GM21786 (cell line): ENCODE data around the gene HMGXB4.

Experiments
- ATAC-seq: cut with Tn5 transposase; IDR thresholded peaks from one replicate; pipeline ENCODE4 v1.9.1; 2021; ENCODE audit not compliant: unreplicated experiment

Gene HMGXB4

DNA sequence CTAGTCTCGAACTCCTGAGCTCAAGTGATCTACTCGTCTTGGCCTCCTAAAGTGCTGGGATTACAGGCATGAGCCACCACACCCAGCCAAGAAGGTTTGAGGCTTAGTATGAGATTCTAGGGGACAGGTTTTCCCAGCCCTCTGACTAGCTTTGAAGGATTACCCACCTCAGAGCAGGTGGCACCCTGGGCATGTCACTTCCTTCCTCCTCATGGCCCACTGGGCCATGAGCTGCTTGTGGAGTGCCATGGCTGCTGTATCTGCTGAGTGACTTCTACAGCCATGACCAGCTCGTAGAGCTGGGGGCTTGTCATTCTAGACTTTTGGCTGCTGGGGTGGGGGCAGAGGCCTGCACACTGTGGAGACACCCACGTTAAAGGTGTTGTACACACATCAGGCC, 67.5 kb downstream of the HMGXB4 start:
- ATAC-seq: no peak

DNA sequence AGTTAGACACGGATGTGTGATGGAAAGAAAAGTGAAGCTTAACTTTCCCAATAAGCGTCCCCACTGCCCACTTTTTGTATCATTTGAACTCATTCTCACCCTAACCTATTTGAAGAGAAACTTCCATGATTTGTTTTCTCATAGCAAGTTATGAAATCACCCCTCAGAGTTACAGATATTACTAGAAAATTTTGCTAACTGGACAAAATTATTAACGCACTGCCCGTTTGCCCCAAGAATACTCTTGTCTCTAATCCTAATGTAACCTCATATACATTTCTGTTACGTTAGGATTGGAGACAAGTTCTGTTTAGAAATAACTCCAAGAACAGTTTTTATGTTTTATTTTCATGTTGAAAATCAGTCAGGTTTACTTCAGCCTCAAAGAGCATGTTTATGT, 67.9 kb downstream of the HMGXB4 start:
- ATAC-seq: no peak

DNA sequence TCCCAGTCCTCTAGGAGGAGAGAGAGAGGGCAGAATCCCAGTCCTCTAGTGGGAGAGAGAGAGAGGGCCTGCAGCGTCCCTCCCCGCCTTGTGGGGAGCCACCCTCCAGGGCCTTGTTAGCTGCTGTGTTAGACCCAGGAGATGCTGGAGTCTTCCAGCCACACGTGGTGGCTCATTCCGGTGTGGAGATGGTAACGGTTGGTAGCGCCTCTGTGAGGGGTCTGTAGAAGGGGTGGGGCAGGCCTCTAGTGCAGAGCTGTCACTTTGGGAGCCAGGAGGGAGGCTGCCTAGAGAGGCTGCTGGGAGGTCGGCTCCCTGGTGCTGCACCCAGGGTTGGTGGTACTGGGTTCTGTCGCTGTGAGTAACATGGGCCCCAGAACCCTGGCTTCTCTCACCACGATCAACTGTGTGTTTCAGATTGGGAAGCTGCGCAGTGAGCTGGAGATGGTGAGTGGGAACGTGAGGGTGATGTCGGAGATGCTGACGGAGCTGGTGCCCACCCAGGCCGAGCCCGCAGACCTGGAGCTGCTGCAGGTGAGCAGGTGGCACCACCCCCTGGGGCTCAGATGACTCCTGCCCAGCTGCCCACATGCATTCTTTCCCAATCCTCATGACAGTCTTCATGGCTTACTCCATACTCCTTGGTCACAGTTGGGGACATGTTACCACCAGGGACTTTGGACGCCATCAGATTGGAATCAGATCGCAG, 69.7 kb downstream of the HMGXB4 start:
- ATAC-seq: no peak

DNA sequence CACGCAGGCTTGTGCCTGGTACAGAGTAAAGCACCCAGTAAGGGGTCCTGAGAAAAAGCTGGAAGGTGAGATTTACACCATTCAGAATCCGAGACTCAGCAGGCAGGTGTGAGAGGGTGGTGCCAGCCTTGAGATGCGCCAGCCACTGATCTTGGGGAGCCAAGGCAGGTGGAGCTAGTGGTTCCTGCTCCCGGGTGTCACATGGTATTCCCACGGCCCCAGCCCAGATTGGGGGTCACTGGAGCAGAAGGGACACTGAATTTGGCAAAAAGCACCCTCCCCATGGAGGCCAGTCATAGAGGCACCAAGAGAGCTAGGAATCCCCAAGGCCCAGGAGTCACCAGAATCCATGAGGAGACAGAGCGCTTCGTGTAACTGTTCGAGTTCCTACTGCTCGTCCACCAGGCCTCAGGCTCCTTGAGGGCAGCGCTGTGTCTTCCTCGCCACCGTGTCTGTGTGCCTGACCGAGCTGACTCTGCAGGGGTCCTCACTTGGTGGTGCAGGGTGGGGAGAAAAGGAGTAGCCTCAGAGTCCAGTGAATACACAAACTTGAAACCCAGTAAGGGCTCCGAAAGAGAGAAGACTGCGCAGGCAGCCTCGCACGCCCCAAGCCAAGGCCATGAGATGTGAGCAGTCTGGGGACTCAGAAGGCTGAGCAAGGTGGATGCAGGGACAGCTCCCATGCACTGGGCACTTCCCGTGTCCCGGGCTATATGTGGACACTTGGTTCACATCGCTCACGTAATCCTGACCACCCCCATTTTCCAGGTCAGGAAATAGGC, 70.6 kb downstream of the HMGXB4 start:
- ATAC-seq: no peak

DNA sequence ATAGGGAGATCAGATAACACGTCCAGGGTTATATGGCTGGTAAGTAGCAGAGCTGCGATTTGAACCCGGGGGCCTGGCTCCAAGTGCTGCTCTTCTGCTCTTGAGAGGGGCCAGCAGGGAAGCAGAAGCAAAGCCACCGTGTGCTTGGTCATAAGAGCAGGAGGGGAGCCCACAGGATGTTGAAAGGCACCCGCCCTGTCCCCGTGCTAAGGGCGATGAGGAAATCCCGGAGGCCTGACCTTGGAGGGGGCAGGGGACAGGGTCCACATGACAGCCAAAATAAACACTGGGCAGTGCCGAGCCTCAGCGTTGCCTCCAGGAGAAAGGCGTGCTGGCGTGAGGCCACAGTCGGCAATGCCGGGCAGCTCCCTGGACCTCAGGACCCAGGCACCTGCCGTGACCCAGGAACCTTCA, 71.2 kb downstream of the HMGXB4 start:
- ATAC-seq: no peak

DNA sequence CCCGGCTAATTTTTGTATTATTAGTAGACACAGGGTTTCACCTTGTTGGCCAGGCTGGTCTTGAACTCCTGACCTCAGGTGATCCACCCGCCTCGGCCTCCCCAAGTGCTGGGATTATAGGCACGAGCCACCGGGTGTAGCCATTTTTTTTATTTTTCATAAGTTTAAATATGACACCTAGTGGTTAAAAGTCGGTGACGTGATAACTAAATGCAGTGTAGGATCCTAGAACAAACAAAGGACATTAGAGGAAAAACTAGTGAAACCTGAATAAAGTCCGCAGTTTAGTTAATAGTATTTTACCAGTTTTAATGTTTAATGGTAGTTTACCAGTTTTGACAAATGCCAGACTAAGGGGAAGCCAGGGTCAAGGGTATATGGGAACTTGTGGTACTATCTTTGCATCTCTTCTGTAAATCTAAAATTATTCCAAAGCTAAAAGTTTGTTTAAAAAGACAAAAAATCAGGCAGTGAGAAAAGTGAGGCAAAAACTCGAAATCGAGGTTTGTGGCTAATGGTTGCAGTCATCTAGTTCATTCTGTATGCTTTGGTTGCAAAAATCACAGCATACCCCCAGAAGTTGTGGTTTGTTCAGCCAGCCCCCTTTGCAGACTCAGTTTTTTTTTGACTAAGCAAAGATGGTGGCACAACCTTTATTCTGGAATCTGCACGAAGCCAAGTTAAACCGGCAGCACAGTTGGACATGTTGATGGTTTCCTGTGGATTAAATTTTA, 72.0 kb downstream of the HMGXB4 start:
- ATAC-seq: no peak

DNA sequence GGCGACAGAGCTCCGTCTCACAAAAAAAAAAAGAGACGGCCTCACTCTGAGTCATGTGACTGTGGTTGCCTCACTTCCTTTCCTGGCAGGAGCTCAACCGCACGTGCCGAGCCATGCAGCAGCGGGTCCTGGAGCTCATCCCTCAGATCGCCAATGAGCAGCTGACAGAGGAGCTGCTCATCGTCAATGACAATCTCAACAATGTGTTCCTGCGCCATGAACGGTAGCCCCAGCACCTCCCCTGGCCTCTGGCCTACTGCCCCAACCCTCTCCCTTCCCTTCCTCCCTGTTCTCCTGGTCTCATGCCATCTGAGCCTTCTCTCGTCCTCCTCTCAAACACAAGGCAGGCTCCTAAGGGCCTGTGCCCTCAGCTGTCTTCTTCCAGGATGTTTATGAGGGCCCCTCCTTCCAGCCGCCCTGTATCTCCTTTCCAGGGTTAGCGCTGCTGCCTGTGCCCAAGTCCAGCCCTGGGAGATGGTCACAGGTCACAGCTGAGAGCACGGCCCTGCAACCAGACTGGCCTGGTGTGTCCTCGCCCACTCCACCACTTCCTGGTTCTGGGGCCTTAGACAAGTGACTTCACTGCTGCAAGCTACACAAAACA, 73.1 kb downstream of the HMGXB4 start:
- no peak for ATAC-seq

DNA sequence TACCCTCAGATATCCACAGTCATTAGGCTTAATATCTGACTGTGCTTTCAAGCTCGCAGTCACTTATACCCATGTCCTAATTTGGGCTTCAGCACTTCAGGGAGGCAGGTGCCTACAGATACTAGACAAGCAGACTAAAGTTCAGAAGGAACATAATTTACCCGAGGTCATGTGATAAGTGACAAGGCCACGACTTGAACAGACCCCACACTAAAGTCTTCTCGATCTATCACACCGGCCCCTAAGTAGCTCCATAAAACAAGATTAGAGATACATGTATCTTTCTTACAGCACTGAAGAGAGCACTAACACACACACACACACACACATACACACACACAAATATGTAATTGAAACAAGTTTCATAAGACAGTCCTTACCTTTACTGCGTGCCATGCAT, 75.0 kb downstream of the HMGXB4 start:
- ATAC-seq: no peak

DNA sequence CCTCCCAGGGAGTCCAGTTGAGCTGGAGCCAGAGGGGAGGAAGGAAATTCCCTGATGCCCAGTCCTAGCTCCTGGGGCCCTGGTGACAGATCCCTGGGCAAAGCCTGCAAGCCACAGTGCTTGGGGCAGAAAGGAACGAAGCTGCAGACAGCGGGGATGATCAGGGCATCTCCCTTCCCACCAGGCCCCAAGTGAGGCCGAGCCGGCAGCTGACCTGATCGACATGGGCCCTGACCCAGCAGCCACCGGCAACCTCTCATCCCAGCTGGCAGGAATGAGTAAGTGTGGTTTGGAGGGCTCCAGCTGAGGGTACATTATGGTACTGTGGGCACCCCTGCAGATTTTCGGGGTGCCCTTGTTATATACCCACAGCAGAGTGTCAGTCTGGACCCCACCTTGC, 75.9 kb downstream of the HMGXB4 start:
- ATAC-seq: no peak

DNA sequence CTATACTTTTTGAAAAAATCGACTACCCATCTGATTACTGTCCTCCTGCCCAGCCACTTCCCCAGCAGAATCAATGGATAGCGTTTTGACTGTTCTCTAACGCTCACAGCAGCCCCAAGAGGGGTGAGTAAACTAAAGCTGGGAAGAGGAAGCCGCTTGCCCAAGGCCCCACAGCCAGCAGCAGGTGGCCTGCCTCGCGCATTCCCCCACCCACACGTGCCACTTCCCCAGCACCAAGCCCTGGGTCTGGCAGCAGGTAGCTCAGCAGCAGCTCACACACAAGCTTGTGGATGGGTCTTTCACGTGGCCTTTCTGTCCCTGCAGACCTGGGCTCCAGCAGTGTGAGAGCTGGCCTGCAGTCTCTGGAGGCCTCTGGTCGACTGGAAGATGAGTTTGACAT, 76.7 kb downstream of the HMGXB4 start:
- no peak for ATAC-seq

DNA sequence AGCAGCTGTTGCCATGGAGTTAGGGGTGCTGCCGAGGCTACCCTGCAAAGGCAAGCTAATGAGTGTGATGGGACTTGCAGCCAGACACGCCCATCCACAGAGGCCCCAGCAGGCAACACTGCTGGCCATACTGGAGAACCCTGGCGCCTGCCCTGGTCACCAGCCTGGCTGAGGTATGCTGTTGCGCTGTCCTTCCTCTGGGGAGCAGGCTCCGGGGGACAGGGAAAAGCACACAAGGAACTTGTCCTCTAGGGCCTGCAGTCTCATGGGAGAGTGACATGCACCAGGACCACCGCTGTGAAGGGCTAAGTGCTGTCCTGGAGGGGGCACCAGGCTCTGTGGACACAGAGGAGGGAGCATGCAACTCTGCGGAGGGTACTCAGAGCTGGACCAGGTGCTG, 78.2 kb downstream of the HMGXB4 start:
- no peak for ATAC-seq

DNA sequence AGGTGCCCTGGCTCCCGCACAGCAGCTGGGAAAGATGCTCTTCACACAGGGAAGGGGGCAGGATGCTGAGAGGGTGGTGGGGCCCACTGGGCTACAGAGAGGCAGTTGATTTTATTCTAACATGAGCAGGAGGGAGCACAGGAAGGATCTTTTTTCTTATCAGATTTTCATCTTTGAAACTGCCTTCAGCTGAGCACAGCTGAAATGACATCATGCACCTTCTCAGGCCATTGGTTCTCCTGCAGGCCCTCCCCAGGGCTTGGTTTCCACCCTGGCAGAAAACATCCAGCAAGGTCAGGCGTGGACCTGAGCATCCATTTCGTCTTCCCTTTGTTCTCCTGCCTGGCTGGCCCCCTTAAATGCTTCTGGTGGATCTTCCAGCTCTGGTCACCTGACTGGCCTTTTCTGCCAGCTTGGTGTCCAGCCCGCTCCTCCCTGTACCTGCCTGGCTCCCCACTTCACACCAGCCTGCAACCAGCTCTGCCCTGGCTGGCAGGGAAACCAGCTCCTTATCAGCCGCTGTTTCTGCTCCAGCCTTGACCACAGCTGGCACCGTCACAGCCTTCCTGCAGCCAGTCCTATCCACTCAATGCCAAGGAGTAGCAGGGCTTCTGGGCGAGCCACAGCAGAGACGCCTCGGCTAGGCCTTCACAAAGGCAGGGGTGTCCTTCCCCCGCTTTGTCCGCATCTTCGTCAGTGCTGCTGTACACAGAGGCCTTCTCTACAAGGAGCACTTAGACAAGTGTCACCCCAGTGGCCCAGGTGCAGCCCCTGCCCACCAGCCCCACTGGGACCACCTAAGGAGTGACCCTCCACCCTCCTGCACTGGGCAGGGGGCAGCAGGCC, 78.9 kb downstream of the HMGXB4 start:
- ATAC-seq: no peak

DNA sequence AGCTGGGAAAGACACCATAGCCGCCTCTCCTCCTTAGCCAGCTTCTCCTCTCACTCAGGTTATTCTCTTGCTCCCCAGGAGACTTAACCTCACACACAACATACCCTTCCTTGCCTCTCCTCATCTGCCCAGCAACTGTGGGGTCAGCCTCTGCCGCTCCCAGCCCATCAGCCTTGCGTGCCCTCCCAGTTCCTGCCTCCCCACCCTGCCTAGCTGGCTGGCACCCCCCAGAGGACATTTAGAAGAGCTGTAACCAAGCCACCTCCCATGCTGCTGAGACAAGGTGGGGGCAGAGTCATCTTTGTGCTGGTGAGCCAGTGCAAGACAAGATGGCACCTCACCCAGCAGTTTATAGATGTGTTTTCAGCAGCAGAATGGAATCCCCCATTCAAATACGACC, 80.6 kb downstream of the HMGXB4 start:
- ATAC-seq: no peak

DNA sequence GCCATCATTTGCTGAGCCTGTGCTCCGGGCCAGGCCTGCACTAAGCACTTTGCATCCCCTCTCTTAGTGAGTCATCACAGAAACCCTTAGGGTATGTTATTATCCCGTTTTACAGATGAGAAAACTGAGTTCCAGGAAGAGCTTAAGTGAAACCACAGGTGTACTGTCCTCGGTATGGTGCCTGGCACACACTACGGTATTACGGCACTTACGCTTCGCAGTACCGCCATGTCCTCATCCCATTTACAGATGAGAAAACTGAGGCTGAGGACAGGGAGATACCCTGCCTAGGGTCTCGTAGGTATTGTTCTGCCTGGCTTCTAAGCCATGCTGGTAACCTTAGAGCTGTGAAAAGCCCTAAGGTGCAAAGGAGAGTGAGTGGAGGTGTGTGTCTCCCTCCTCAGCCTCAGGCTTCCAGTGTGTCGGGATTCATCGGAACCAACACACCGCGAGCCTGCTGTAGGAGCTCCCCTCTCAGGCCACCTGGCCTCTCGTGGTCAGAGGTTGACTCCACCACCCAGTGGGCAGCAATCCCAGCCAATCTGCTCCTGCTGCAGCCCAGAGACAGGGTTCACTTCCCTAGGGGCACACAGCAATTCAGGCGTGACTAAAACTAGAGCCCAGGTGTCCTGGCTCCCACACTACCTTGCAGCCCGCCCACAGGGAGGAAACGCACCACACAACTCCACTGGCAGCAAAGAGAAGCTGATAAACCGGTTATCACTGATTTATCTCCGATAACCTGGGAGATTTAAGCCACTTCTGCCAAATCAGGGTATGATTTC, 84.0 kb downstream of the HMGXB4 start:
- ATAC-seq: no peak

DNA sequence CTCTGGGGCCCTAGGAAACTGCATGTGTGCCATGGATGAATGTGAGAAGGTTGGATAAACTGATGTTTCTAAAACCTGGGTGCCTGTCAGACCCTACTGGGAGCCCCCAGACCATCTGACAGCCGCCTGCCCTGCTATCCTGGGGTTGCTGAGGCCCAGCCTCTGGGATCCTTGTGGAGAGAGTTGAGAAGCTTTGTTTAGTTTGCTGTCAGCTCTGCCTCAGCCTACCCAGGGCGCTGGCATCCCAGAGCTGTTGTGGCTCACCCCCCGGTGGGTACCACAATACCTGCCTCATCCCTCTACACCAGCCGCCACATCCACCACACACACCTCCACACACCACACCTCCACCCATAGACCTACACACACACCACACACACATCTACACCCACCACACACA, 85.1 kb downstream of the HMGXB4 start:
- ATAC-seq: no peak

DNA sequence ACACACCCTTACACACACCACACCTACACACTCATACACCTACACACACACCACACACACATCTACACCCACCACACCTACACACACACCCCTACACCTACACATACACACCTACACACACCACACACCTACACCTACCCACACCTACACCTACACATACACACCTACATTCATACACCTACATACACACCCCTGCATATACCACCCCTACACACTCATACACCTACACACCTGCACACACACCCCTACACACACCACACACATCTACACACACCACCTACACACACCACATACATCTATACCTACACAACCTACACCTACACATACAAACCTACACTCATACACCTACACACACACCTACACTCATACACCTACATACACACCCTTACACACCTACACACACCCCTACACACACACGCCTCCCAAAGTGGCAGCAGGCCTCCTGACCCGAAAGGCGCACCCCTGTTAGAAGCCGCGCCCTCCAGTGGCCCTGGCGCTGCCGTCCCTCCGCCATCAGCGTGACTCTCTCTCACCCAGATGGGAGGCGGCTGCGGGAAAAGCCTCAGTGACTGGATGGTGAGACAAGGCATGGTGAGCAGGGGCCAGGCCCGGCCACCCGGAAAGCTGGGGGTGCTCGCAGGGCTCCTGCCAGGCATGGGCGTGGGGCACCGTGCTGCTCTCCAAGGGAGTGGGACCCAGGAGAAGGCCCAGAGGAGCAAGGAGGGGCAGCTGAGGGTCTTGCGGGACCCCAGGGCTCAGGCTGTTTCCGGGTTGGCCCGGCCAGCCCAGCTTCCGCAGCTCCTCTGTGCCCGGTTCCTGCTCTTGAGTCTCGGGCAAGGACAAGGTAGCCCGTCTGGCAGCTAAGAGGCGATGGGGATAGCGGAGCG, 86.6 kb downstream of the HMGXB4 start:
- ATAC-seq: no peak

DNA sequence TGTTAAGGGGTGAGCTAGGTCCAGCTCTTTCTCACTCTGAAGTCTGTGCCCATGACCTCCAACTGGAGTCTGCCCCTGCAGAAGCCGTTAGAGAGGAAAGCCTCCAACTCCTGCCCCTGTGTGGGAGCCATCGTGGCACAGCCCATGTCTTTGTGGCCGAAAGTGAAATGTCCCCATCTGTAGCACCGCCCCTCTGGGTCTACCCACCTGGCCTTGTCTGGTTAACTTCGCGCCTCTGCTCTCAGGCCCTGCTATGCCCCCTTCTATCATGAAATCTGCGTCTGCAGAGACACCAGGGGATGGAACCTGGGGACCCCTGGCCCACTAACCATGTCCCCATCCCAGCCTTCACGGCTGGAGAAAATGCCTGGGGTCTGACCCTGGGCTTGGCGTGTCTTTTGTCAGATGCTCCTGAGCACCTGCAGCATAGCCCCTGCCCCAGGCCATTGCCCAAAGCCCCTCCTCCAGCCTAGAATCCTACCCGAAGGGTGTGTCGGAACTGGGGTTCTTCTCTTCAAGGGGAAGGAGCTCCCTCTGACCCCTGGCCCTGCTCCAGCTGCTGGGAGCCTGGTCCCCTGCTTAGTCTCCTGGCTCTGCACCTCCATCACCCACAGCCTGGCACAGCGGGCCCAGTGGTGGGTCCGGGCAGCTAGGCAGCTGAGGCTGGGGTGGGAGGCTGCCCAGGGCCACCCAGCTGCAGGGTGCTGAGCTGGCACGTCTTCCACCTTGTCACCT, 87.8 kb downstream of the HMGXB4 start:
- ATAC-seq: no peak
